NCI-H2196 (cell line): ENCODE results near the gene OR10AD1.
A peak's percentile ranks its signal among the peaks of the same experiment; 100 is the strongest.
"Not testable (repeated sequence)": the region's sequence is repeated elsewhere in the genome, so short reads cannot be mapped to it uniquely, and the experiment has no call there.

Experiments used
- DNase-seq: peaks from one replicate; lab custom pipeline; 2025; ENCODE audit not compliant: unreplicated experiment; lab: John Stamatoyannopoulos, UW

Gene OR10AD1

GRCh38 chr12:48163150-48163747, 39.8 kb downstream of the OR10AD1 start:
- DNase-seq: no peak

GRCh38 chr12:48160807-48161206, 42.3 kb downstream of the OR10AD1 start:
- DNase-seq: no peak

DNA sequence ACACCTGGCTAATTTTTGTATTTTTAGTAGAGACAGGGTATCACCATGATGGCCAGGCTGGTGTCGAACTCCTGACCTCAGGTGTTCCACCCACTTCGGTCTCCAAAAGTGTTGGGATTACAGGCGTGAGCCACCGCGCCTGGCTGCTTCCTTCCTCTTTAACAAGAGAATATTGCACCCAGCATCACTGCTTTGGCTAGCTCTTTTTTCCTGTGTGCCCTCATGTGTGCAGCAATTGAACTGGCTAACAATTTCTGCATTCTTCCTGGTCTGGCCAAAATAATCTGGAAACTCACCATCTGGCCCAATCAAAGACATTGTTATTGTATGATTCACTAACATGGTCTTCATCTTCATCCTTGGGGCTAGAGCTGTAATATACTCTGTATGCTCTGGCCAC, 43.0 kb downstream of the OR10AD1 start:
- no peak for DNase-seq

GRCh38 chr12:48157889-48158370, 45.2 kb downstream of the OR10AD1 start:
- no peak for DNase-seq

GRCh38 chr12:48157018-48157888, 45.8 kb downstream of the OR10AD1 start, which contains the start of gene ASB8:
Gene ASB8 (minus strand): TSS chr12:48157515. CDS start chr12:48153496, 4,019 bp downstream.
- DNase-seq: peak; percentile 96

DNA sequence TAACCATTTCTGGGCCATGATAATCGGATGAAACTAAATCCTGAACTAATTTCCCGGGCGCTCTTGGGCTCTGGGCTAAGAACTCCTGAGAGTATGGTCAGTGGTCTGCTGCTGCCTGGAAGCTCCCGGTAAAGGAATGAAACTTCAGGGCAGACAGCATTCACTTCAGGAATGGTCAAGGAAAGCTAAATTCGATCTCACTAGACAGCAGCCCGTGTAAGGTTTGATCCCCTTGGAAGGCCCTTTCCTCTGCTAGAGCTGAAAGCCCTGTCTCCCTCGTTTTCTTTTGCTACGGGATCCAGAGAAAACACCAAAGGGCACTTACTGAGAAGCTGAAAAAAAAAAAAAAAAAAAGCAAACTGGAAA, 46.5 kb downstream of the OR10AD1 start:
- no peak for DNase-seq

DNA sequence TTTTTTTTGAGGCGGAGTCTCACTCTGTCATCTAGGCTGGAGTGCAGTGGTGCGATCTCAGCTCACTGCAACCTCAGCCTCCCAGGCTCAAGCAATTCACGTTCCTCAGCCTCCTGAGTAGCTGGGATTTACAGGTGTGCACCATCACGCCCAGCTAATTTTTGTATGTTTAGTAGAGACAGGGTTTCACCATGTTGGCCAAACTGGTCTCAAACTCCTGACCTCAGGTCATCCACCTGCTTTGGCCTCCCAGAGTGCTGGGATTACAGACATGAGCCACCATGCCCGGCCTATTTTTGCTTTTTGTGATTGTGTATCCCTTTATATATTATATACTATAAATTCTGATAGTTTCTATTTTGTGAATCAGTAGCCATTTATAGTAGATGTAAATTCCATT, 47.3 kb downstream of the OR10AD1 start:
- DNase-seq: not testable (repeated sequence)
